ENCODE measurements around the gene DMAC2. TPM values are rescaled to one million over a fixed set of nuclear protein-coding genes. Genes with fewer than 3 reads are reported as not detected.
"Not testable (repeated sequence)": the region's sequence is repeated elsewhere in the genome, so short reads cannot be mapped to it uniquely, and the experiment has no call there.

DMAC2 gene
- total RNA-seq (10 to 100 TPM; 24.1 to 27.9 TPM), total RNA-seq (10.1 to 22.3 reads per million in 2 donors)

DNA sequence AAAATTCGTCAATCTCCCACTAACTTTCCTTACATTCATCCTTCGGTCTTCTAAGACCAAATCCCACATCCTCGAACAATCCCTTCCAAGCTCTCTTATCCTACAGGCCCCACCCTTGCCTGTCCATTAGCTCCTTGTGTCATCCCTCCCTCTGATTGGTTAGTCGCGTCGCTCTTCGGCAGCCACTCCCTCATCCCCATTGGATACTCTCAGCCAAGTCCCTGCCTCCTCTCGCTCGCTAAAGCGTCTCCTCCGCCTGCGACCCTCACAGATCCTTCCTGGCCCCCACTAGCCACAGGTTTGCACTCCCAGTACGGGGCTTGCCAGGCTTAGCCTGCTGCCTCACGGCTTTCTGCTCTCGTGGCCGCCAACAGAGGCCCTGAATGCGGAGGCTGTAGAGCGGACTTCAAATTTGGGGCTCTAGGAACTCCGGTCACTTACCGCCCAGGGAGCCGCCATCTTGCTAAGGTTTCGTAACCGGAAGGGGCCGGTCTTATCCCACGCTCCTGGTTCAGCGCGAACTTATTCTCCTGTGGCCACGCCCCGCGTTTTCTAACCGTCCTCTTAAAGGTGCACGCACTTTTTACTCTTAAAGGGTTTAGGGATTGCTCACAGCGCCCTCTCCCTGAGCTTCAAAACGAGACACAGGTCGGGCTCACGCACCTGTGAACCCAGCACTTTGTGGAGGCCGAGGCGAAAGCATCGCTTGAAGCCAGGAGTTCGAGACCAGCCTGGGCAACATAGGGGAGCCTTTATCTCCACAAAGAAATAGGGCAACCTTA is at the start of gene DMAC2:
TSS of gene DMAC2 (minus strand) at position 472 of the 782 bp plus-strand sequence. CDS start at position 459, 13 bp downstream.
- H3K36me3 Mint-ChIP-seq (ENCODE audit: low read depth) = peaks cover 12% of the 10 kb centered on the region
- peak; percentile 100 for ATAC-seq
- no peak within 1 kb of the TSS for H3K4me3 Mint-ChIP-seq
- peaks cover 12% of the 10 kb centered on the region for H3K27me3 Mint-ChIP-seq
- no peaks in the 10 kb centered on the region for H3K9me3 ChIP-seq (ENCODE audit: control insufficient read depth, low read length, poor library complexity, severe bottlenecking)
- peaks cover 30% of the 10 kb centered on the region for H3K4me1 Mint-ChIP-seq
- no peak within 1 kb of the TSS for H3K27ac Mint-ChIP-seq
- DNase-seq = peak; percentile 78 to 84 (median 79)

GRCh38 chr19:41486953-41487352 is 47.2 kb upstream of the DMAC2 start:
- not testable (repeated sequence) for H3K9me3 ChIP-seq (ENCODE audit: control insufficient read depth, low read length, poor library complexity, severe bottlenecking); H3K36me3 Mint-ChIP-seq (ENCODE audit: low read depth); DNase-seq

GRCh38 chr19:41484822-41485221 is 45.1 kb upstream of the DMAC2 start:
- peaks cover 59% of the 10 kb centered on the region for H3K27me3 Mint-ChIP-seq

More at GRCh38 chr19:41486953-41487352, 47.2 kb upstream of the DMAC2 start:
- not testable (repeated sequence) for ATAC-seq, H3K27ac Mint-ChIP-seq, H3K4me3 Mint-ChIP-seq, H3K4me1 Mint-ChIP-seq
- peaks cover 40% of the 10 kb centered on the region for H3K27me3 Mint-ChIP-seq

DNA sequence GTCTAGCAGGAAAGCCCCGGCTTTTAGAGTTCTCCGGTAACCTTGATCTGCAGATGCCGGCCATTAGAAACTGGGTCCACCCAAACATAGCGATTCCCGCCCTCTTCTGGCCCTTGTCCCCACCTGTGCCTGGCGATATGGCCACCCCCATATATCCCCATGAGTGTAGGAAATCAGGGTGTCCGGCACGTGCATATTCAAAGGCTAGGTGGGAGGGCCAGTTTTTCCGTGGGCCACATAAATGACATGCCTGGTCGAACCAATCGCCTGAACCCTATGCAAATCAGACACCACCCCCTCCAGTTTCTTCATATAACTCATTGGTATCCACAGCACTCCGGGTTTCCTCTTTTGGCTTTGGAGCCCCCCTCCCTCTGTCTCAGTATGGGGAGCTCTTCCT is 40.6 kb upstream of the DMAC2 start:
- no peak overlapping the region for H3K27ac Mint-ChIP-seq
- H3K36me3 Mint-ChIP-seq (ENCODE audit: low read depth) = peaks cover 2% of the 10 kb centered on the region
- ATAC-seq (no peak), DNase-seq (no peak)
- no peak overlapping the region for H3K4me3 Mint-ChIP-seq
- peaks cover 71% of the 10 kb centered on the region for H3K27me3 Mint-ChIP-seq
- H3K4me1 Mint-ChIP-seq = peaks cover 3% of the 10 kb centered on the region
- no peaks in the 10 kb centered on the region for H3K9me3 ChIP-seq (ENCODE audit: control insufficient read depth, low read length, poor library complexity, severe bottlenecking)

More at GRCh38 chr19:41484822-41485221, 45.1 kb upstream of the DMAC2 start:
- no peaks in the 10 kb centered on the region for H3K9me3 ChIP-seq (ENCODE audit: control insufficient read depth, low read length, poor library complexity, severe bottlenecking)
- Mint-ChIP-seq H3K4me1 (no peaks in the 10 kb centered on the region), H3K27ac (no peak overlapping the region), H3K4me3 (no peak overlapping the region), H3K36me3 (ENCODE audit: low read depth) (peaks cover 2% of the 10 kb centered on the region)
- ATAC-seq = no peak
- DNase-seq = no peak

DNA sequence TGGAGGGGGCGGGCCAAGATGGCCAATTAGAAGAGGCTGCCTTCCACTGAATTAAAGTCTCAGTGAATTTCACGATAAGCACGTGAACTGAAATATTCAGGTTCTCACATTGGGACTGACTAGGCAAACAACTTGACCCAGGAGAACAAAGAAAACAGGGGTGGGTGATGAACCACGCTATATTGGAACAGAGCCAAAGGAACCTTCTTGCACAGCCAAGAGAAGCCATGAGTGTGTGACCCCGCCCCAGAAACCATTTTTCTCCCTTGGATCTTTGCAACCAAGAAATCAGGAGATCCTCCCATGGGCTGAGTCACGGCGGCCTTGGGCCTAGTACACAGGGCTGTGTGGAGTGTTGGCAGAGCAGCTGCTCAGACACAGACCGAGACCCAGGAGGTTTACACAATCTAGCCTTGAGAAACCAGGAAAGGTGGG is 40.1 kb upstream of the DMAC2 start:
- H3K27me3 Mint-ChIP-seq = peaks cover 65% of the 10 kb centered on the region
- DNase-seq = no peak
- no peaks in the 10 kb centered on the region for H3K9me3 ChIP-seq (ENCODE audit: control insufficient read depth, low read length, poor library complexity, severe bottlenecking)
- peaks cover 3% of the 10 kb centered on the region for H3K4me1 Mint-ChIP-seq
- no peak for ATAC-seq
- no peak overlapping the region for H3K4me3 Mint-ChIP-seq
- no peak overlapping the region for H3K27ac Mint-ChIP-seq
- H3K36me3 Mint-ChIP-seq (ENCODE audit: low read depth) = peaks cover 2% of the 10 kb centered on the region

DNA sequence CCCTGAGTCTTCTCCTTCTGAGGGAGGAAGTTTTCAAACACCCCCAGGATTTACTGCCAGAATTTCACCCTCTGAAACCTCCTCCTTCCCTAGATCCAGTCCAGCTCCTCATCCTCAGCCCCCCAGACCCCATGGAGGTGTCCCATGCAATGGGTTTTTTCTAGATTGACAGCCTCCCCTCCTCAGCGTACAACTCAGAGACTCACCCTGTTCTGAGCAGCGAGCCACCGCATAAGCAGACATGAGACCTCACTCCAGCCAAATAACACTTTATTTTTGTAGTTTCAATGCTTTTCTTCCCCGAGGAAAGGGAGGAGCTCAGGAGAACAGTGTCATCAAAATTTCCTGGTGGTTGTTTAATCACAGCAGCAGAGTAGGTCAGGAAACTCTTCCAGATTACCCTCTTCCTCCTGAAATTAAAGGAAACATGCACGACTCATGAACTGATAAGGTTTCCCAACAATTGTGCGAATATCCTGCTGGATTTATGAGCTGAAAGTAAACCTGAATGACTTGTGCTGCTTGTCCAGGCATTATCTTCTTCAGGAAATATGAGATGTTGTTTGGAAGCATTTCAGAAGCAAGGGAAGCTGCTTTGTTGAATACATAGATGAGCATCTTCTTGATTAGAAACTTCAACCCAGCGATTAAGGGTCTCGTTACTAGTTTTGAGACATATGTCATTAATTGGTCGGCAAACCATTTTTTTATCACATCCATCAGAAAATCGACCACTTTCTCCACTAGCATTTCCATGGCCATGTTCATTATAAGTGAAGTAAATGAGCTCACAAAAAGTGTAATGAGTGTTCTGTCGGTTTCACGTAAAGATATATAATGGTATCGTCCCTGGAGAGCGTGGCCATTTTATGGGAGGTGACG is 39.4 kb upstream of the DMAC2 start:
- peaks cover 61% of the 10 kb centered on the region for H3K27me3 Mint-ChIP-seq
- DNase-seq (no peak), ATAC-seq (no peak)
- H3K4me1 Mint-ChIP-seq = peaks cover 3% of the 10 kb centered on the region
- H3K36me3 Mint-ChIP-seq (ENCODE audit: low read depth) = peaks cover 2% of the 10 kb centered on the region
- no peaks in the 10 kb centered on the region for H3K9me3 ChIP-seq (ENCODE audit: control insufficient read depth, low read length, poor library complexity, severe bottlenecking)
- H3K4me3 Mint-ChIP-seq = no peak overlapping the region
- H3K27ac Mint-ChIP-seq = no peak overlapping the region

GRCh38 chr19:41478171-41478570 is 38.5 kb upstream of the DMAC2 start:
- H3K27ac Mint-ChIP-seq = no peak overlapping the region
- DNase-seq = no peak
- H3K36me3 Mint-ChIP-seq (ENCODE audit: low read depth) = peaks cover 2% of the 10 kb centered on the region
- ATAC-seq = no peak
- peaks cover 60% of the 10 kb centered on the region for H3K27me3 Mint-ChIP-seq
- H3K4me1 Mint-ChIP-seq = peaks cover 3% of the 10 kb centered on the region
- H3K4me3 Mint-ChIP-seq = no peak overlapping the region
- H3K9me3 ChIP-seq (ENCODE audit: control insufficient read depth, low read length, poor library complexity, severe bottlenecking) = no peaks in the 10 kb centered on the region

DNA sequence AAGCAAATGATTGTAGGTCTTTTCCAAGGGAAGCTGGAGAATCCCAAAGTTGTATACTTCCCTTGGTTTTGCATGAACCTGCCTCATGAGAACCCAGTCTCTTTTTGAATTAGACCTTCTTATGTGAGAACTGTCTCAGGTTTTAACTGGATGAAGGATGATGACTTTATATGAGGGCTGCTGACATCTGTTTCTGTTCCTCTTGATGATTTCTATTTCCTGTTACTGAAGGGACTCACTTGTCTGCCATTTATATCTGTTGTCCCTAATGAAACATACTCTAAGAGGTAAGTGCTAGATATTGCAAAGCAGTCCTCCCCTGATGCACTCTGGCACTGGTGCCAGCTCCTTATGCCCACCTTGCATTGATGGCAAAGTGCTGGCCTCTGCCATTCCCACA is 36.9 kb upstream of the DMAC2 start:
- Mint-ChIP-seq H3K4me1 (peaks cover 3% of the 10 kb centered on the region), H3K27me3 (peaks cover 64% of the 10 kb centered on the region), H3K4me3 (no peak overlapping the region), H3K27ac (no peak overlapping the region), H3K36me3 (ENCODE audit: low read depth) (no peaks in the 10 kb centered on the region)
- ATAC-seq = no peak
- no peaks in the 10 kb centered on the region for H3K9me3 ChIP-seq (ENCODE audit: control insufficient read depth, low read length, poor library complexity, severe bottlenecking)
- DNase-seq = no peak

GRCh38 chr19:41463257-41464256 is 23.8 kb upstream of the DMAC2 start:
- ATAC-seq = peak; percentile 51
- not testable (repeated sequence) for H3K36me3 Mint-ChIP-seq (ENCODE audit: low read depth); DNase-seq; H3K4me1 Mint-ChIP-seq; H3K9me3 ChIP-seq (ENCODE audit: control insufficient read depth, low read length, poor library complexity, severe bottlenecking)
- Mint-ChIP-seq H3K27ac (peak overlapping the region; percentile 16), H3K27me3 (peaks cover 58% of the 10 kb centered on the region), H3K4me3 (peak overlapping the region; percentile 78)

GRCh38 chr19:41462497-41462896 is 22.8 kb upstream of the DMAC2 start:
- peaks cover 9% of the 10 kb centered on the region for H3K4me1 Mint-ChIP-seq
- H3K27me3 Mint-ChIP-seq = peaks cover 47% of the 10 kb centered on the region
- DNase-seq = no peak
- peak overlapping the region; percentile 19 for H3K4me3 Mint-ChIP-seq
- ATAC-seq = no peak
- no peaks in the 10 kb centered on the region for H3K9me3 ChIP-seq (ENCODE audit: control insufficient read depth, low read length, poor library complexity, severe bottlenecking)
- no peak overlapping the region for H3K27ac Mint-ChIP-seq
- H3K36me3 Mint-ChIP-seq (ENCODE audit: low read depth) = no peaks in the 10 kb centered on the region

GRCh38 chr19:41457241-41457640 is 17.5 kb upstream of the DMAC2 start:
- ATAC-seq (peak; percentile 97), DNase-seq (no peak)
- H3K36me3 Mint-ChIP-seq (ENCODE audit: low read depth) = no peaks in the 10 kb centered on the region
- H3K4me1 Mint-ChIP-seq = peaks cover 16% of the 10 kb centered on the region
- peak overlapping the region; percentile 62 for H3K27ac Mint-ChIP-seq
- no peaks in the 10 kb centered on the region for H3K9me3 ChIP-seq (ENCODE audit: control insufficient read depth, low read length, poor library complexity, severe bottlenecking)
- peaks cover 13% of the 10 kb centered on the region for H3K27me3 Mint-ChIP-seq
- H3K4me3 Mint-ChIP-seq = peak overlapping the region; percentile 31

DNA sequence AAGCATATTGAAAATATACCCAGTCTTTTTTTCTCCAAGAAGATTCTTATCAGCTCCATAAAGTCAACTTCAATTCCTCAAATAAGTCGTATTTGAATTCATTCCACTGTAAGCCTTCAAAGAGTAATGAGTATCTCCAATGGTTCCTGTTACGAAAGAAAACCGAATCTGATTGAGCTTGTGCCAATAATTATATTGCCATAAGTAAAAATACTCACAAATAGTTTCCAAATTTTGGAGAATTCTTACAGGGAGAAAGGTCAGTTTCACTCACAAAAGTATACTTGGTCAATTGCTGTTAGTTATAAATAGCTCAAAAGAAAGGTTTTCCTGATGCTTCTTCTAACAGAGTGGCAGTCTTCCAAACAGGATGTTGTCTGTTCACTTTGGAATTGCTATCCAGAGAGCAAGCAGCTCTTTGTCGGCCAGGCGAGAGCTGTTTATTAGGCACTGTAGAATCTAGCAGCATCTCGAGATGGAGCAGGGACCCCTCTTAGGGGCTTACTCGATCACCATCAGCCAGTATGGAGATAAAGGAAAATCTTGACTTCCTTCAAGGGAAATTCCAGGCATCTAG is 16.7 kb upstream of the DMAC2 start:
- H3K27ac Mint-ChIP-seq = peak overlapping the region; percentile 62
- ATAC-seq = no peak
- DNase-seq = no peak
- peaks cover 13% of the 10 kb centered on the region for H3K4me1 Mint-ChIP-seq
- peak overlapping the region; percentile 50 for H3K4me3 Mint-ChIP-seq
- no peaks in the 10 kb centered on the region for H3K36me3 Mint-ChIP-seq (ENCODE audit: low read depth)
- no peaks in the 10 kb centered on the region for H3K9me3 ChIP-seq (ENCODE audit: control insufficient read depth, low read length, poor library complexity, severe bottlenecking)
- peaks cover 8% of the 10 kb centered on the region for H3K27me3 Mint-ChIP-seq
